HG03432 (cell line): Measurements from ENCODE around the gene CIBAR2.
"Not testable (repeated sequence)": the region's sequence is repeated elsewhere in the genome, so short reads cannot be mapped to it uniquely, and the experiment has no call there.

Source experiments
- ATAC-seq: cut with Tn5 transposase; IDR thresholded peaks from one replicate; pipeline ENCODE4 v1.9.1; 2021; ENCODE audit warnings: mild to moderate bottlenecking, moderate library complexity; ENCODE audit not compliant: unreplicated experiment

CIBAR2 gene

DNA sequence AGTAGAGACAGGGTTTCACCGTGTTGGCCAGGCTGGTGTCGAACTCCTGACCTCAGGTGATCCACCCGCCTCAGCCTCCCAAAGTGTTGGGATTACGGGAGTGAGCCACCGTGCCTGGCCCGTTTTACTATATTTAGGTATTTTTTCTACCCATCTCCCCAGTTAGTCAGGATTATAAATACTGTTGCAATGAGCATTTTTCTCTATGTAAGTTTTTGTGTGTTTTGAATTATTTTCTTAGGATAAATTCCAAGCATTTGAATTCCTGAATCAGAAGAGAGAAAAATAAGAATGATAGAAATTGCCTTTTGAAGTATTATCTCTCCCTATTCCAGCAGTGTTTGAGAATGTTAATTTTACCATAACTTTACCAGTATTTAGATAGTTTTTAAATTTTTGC lies 48.1 kb downstream of the CIBAR2 start:
- no peak for ATAC-seq

GRCh38 chr16:85062845-85063244 lies 49.4 kb downstream of the CIBAR2 start:
- no peak for ATAC-seq

GRCh38 chr16:85062323-85062722 lies 49.9 kb downstream of the CIBAR2 start:
- no peak for ATAC-seq

GRCh38 chr16:85061566-85061965 lies 50.7 kb downstream of the CIBAR2 start:
- ATAC-seq = no peak

DNA sequence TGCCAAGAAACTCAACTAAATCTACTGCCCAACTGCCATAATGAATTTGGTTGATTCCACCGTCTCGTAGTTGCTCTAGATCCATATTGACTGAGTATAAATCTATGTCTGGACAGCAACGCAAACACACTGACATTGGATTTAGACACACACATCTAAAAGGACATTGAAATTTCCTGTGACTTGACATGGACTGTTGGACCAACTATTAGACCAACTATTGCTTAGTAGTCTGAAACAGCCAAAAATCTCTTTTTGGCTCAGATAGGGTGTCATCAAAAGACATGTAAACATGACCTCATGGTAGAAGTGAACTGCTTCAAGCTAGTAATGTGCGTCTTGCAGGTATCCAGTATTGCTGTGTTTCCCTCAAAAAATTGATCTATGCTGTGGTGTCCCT lies 53.4 kb downstream of the CIBAR2 start:
- ATAC-seq = no peak

GRCh38 chr16:85057948-85058347 lies 54.3 kb downstream of the CIBAR2 start:
- no peak for ATAC-seq

- no peak for ATAC-seq
Observed at GRCh38 chr16:85057212-85057889, 54.9 kb downstream of the CIBAR2 start.

DNA sequence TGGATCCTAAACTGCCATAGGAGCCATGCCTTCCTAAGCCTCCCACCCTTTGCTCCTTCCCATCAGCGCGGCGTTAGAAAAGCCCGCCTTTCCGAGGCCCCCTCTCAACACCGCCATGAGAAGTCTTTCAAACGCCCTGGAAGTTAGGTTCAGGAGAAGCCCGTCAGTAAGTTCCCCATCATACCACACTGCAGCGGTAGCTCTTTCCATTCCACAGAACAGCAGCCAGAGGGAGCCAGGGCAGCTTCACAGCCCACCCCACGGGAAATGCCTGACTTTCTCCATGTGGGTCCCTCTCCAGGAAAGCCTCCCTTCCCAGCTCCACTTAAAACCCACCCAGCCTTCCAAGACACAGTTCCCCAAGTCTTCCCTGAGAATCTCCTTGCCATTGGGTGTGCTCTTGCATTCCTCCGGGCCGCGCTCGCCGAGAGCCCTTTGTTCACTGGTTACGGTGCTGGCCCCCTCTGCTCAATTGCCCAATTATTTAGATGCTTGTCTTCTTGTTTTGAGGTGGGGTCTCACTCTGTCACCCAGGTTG lies 56.0 kb downstream of the CIBAR2 start:
- no peak for ATAC-seq

DNA sequence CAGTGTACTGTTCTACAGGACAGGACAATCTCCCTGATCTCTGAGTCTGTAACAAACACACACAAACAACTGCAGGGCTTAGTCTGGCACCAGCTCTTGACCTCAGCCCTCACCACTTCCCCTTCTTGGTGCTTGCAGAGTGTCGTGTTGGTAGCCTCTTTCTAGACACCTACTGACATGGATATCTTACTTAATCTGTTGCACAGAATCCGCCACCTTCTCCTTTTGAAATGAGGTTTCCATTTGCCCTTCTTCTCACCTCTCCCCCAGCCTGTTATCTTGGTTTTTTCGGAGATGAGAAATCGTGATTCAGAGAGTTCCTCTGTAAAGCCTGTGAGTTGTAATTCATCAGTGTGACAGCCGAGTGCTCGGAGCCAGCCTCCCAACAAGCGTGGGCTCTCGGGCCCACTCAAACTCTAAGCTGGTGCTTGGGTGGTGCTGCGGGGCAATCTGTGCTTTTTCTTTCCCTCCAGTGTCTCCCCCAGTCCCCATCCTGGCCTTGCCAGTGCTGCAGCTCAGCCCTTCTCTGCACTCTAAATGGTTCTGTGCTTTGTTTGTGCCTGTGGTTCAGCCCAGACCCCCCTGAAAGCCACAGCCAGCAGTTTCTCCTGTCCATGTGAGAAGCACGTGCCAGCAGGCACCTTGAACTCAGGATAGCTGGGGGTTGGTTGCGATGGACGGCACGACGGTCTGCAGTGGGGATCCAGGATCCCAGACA lies 56.6 kb downstream of the CIBAR2 start:
- ATAC-seq = peak; percentile 83

DNA sequence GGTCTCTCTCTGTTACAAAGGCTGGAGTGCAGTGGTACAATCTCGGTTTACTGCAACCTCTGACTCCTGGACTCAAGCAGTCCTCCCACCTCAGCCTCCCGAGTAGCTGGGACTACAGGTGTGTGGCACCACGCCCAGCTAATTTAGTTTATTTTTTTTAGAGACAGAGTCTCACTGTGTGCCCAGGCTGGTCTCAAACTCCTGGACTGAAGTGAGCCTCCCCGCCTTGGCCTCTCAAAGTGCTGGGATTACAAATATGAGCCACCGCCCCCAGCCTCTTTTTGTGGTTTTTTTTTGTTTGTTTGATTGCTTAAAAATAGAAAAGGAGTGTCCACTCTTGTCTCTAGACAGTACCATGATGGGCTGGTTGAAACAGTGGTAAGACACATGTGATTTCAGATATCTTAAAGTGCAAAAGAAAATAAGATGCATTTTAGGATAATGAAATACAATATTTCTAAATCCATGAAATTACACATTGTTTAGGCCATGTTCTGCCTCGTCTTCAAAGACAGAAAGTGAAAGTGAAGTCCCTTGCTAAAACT lies 57.3 kb downstream of the CIBAR2 start:
- no peak for ATAC-seq

DNA sequence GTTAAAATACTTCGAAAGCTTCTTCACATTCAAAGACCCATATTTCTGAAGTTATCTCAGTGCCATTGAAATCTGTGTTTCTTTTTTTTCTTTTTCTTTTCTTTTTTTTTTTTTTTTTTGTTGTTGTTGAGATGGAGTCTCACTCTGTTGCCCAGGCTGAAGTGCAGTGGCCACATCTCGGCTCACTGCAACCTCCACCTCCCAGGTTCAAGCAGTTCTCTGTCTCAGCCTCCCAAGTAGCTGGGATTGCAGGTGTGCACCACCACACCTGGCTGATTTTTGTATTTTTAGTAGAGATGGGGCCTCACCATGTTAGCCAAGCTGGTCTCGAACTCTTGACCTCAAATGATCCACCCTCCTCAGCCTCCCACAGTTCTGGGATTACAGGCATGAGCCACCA lies 58.0 kb downstream of the CIBAR2 start:
- not testable (repeated sequence) for ATAC-seq

DNA sequence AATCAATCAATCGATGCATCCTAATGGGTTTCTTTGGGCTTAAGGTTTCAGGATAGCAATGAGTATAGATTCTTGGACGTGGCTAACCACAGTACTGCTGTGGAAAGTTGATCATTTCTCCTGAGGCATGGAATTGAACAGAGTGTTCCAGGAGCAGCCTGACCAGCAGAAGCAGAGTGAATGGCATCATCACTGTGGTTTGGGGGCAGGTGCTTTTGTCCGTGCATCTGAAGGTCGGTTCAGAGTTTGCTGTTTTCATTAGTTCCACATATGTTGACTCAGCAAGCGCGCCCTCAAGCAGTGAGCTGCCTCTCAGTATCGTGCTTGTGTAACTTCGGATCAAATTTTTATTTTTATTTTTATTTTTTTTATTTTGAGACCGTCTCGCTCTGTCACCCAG lies 59.7 kb downstream of the CIBAR2 start:
- no peak for ATAC-seq

GRCh38 chr16:85051683-85052082 lies 60.6 kb downstream of the CIBAR2 start:
- no peak for ATAC-seq

- ATAC-seq = no peak
Observed at GRCh38 chr16:85051067-85051581, 61.1 kb downstream of the CIBAR2 start.

- no peak for ATAC-seq
Observed at GRCh38 chr16:85049706-85050305, 62.5 kb downstream of the CIBAR2 start.

GRCh38 chr16:85048921-85049562 lies 63.2 kb downstream of the CIBAR2 start:
- ATAC-seq = no peak
